T47D (cell line): ENCODE measurements around the gene LTK.
"Not testable (repeated sequence)": the region's sequence is repeated elsewhere in the genome, so short reads cannot be mapped to it uniquely, and the experiment has no call there.

ENCODE experiments used
- DNase-seq, 2 experiments: peaks; one replicate each; pipeline versions ENCODE4 v3.0.0 to v3.0.0-alpha.2; 2011 to 2012; ENCODE audit warnings: low read depth in 1 of 2, low spot score in 1 of 2
- JUND ChIP-seq: IDR thresholded peaks from 2 replicates; pipeline ENCODE4 v1.6.1; 2012; ENCODE audit warnings: low read depth
- in situ Hi-C: cut with HindIII; loops from 2 replicates; pipeline ENCODE4 v1.10.0; 2016; ENCODE audit warnings: low sequenced_read_pairs, low pct_unique_long_range_greater_than_20kb

Gene LTK

GRCh38 chr15:41474941-41475340 lies 38.7 kb downstream of the LTK start:
- TF ChIP-seq JUND: no peak
- in situ Hi-C loops: no loop called here
- DNase-seq: peak in 1 of 2 experiments; percentile 80

GRCh38 chr15:41474436-41474835 lies 39.2 kb downstream of the LTK start:
- in situ Hi-C loops: no loop called here

DNA sequence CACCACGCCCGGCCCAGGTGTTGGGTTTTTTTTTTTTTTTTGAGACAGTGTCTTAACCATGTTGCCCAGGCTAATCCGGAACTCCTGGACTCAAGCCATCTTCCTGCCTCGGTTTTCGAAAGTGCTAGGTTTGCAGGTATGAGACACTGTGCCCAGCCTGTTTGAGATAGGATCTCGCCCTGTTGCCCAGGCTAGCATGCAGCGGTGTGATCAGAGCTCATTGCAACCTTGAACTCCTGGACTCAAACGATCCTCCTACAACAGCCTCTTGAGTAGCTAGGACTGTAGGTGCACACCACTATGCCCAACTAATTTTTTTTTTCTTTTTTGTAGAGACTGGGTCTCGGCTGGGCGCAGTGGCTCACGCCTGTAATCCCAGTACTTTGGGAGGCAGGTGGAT lies 40.2 kb downstream of the LTK start:
- peak in 1 of 2 experiments; percentile 33 for DNase-seq
- TF ChIP-seq JUND: no peak
- in situ Hi-C loops: no loop called here

More at GRCh38 chr15:41474436-41474835, 39.2 kb downstream of the LTK start:
- DNase-seq: peak in 1 of 2 experiments; percentile 37
- TF ChIP-seq JUND: no peak

GRCh38 chr15:41469644-41470043 lies 44.0 kb downstream of the LTK start:
- in situ Hi-C loops: not testable (repeated sequence)

GRCh38 chr15:41466711-41467110 lies 46.9 kb downstream of the LTK start:
- no peak for DNase-seq
- TF ChIP-seq JUND: no peak
- in situ Hi-C loops: no loop called here

More at GRCh38 chr15:41469644-41470043, 44.0 kb downstream of the LTK start:
- not testable (repeated sequence) for DNase-seq

DNA sequence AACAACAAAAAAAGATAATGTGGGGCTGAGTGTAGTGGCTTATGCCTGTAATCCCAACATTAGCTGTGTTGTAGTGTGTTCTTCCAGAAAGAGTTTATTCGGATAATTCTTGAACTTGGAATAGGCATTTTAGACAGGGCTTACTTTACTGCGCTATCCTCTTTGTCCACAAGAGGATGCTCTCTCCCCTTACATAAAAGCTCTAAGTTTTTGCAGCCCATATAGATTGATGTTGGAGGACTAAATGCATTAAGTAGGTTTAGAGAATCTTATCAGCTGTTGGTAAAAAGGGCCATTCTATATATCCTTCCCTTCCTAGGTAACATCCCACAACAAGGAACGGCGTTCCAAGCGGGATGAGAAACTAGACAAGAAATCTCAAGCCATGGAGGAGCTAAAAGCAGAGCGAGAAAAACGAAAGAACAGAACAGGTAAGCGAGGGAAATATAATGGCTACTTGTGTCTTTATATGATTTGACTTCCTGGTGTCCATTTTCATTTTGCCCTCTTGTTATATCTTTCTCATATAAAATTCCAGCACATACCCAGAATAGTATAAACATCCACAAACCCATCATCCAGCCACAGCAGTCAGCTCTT lies 47.7 kb downstream of the LTK start:
- in situ Hi-C loops: no loop called here
- peak in 1 of 2 experiments; percentile 69 for DNase-seq

GRCh38 chr15:41464889-41465580 lies 48.6 kb downstream of the LTK start:
- in situ Hi-C loops: no loop called here

More for the DNA sequence above, 47.7 kb downstream of the LTK start:
- no peak for TF ChIP-seq JUND

DNA sequence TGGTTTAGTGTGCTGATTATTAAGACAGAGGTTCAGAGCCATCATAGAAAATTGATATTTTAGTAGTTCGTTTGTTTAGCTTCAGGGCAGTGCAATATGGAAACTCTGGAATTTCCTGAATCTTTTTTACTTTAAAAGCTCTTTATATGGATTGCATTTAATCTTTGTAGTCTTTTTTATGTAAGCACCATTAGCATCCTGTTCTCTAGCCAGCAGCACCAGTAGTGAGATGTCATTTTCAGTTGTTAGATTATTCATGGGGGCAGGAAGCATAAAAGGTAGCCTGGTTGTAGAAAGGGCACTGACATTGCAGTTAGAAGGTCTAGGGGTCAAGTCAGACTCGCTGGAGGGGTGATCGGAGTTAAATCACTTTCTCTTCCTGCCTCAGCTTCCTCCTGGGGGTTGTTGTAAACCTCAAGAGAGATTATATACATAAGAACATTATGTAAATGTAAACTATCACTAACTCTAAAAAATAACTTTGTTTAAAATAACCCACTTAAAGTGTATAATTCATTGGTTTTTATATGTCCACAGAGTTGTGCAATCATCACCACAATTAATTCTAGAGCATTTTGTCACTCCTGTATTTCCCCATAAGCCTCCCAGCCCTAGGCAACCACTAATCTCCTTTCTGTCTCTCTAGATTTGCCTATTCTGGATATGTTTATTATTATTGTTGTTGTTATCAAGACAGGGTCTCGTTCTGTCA lies 51.4 kb downstream of the LTK start:
- no peak for TF ChIP-seq JUND
- no peak for DNase-seq
- in situ Hi-C loops: no loop called here

More at GRCh38 chr15:41464889-41465580, 48.6 kb downstream of the LTK start:
- TF ChIP-seq JUND: no peak
- DNase-seq: no peak
